Transverse colon (tissue), 4 donors: ENCODE results near the gene MGST3. TPM values are rescaled to one million over a fixed set of nuclear protein-coding genes. Genes with fewer than 3 reads are reported as not detected.
A peak's percentile ranks its signal among the peaks of the same experiment; 100 is the strongest.
"Not testable (repeated sequence)": the region's sequence is repeated elsewhere in the genome, so short reads cannot be mapped to it uniquely, and the experiment has no call there.

Experiments used
- DNase-seq: peaks from one replicate; pipeline ENCODE4 v3.0.0-alpha.2; 2019
- H3K27ac ChIP-seq, 4 donors: fragments of 200-600 bp; sonication (generic); 2 replicates each; pipeline ENCODE4 v1.5.1; 2016 to 2018; ENCODE audit warnings: inconsistent platforms in 4 of 4
- H3K27me3 ChIP-seq: fragments of 200-600 bp; sonication (generic); 2 replicates; pipeline ENCODE4 v1.5.1; 2017; ENCODE audit warnings: inconsistent platforms
- H3K36me3 ChIP-seq, 4 donors: fragments of 200-600 bp; sonication (generic); 2 replicates each; pipeline ENCODE4 v1.5.1; 2017 to 2019; ENCODE audit warnings: inconsistent platforms in 4 of 4
- H3K4me1 ChIP-seq, 4 donors: fragments of 200-600 bp; sonication (generic); 2 replicates each; pipeline ENCODE4 v1.5.1; 2017 to 2020; ENCODE audit warnings: inconsistent platforms in 4 of 4
- H3K4me3 ChIP-seq, 4 donors: fragments of 200-600 bp; sonication (generic); 1 replicate in 1 of 4; 2 replicates in 3 of 4; pipeline versions ENCODE4 v1.5.1 to v1.6.1; 2017 to 2019; ENCODE audit warnings: inconsistent platforms in 4 of 4
- H3K9me3 ChIP-seq, 2 donors: fragments of 200-600 bp; sonication (generic); 2 replicates each; pipeline ENCODE4 v1.5.1; 2017 to 2019; ENCODE audit warnings: inconsistent platforms in 2 of 2
- EP300 ChIP-seq: sonication (generic); formaldehyde crosslinking; IDR thresholded peaks from one replicate; pipeline ENCODE4 v1.6.1; 2017; ENCODE audit warnings: antibody characterized with exemption, low read depth
- POLR2A ChIP-seq: fragments of 450-650 bp; IDR thresholded peaks from one replicate; pipeline ENCODE4 v1.6.1; 2016; ENCODE audit warnings: antibody characterized with exemption, mild to moderate bottlenecking, moderate library complexity
- POLR2AphosphoS5 ChIP-seq, 3 donors: sonication (generic); formaldehyde crosslinking; IDR thresholded peaks; one replicate each; pipeline ENCODE4 v1.6.1; 2016; ENCODE audit warnings: antibody characterized with exemption in 3 of 3
- WGBS, 2 donors: methylation state at CpG; one replicate each; pipeline ENCODE4 v1.1.5; 2018; ENCODE audit warnings: low coverage in 1 of 2; 5-methylcytosine and 5-hydroxymethylcytosine counted together
- in situ Hi-C, 4 donors: fragments of 200-750 bp; cut with MboI; loops; one replicate each; pipeline versions ENCODE4 v1.15.0 to v1.15.1; 2017; ENCODE audit warnings: low sequenced_read_pairs in 3 of 4, low pct_ligation_motif_present in 1 of 4, low pct_unique_long_range_greater_than_20kb in 1 of 4
- intact Hi-C: fragments of 100-400 bp; cut with DNase I; formaldehyde crosslinking; loops from one replicate; pipeline ENCODE4 v1.15.1; 2023; ENCODE audit warnings: low total_unique reads
- total RNA-seq, 4 donors: library from RNA; depleted of rRNA; stranded (reverse); fragments of >200 nt; gene quantifications; one replicate each; pipeline ENCODE4 v1.1.0, GENCODE V29; 2016
- TF ChIP-seq, protein P1 (sequence below), 5 experiments: fragments of 200-600 bp in 3 of 5; fragments of 450-650 bp in 2 of 5; sonication (generic) in 3 of 5; IDR thresholded peaks; 1 replicate in 2 of 5; 2 replicates in 3 of 5; pipeline ENCODE4 v1.5.1; 2016 to 2017; ENCODE audit warnings: antibody characterized with exemption in 5 of 5, inconsistent platforms in 3 of 5, mild to moderate bottlenecking in 2 of 5, moderate library complexity in 1 of 5

Gene MGST3
- total RNA-seq: 100 to 1,000 TPM in 3 of 4 donors, 10 to 100 TPM in 1; 84.4 to 387 (median 220) TPM

DNA sequence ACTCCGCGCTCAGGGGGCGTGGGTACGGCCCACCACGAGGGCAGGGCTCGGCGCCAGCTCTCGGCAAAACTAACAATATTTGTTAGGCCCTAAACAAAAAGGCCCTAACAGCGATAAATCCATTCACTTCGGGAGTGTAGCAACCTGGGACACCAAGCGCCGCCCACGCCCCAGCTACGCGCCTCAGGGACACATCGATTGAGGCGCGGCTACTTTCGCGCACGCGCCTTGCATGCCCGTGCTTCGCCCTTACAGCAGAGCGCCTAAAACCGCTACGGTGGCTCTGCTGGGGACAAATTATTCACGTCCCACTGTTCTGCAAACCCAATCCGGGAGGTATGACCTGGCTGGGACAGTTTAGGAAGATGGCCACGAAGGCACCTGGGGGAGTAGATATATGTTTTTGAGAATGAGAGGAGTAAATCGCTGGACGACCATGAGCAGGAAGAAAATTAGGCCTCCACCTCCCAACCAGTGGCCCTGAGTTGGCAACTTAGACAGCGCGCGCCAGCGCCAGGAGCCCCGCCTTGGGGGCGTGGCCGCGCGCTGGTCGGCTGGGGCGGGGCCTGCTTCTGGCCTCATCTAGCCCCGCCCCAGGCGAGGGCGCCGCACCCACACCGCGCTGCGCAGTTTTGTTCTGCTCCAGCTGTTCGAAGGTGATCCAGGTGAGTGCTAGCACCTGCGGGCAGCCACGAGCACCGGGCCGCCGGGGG lies at the start of gene MGST3:
Gene MGST3 (plus strand): TSS at position 606 of the 713 bp plus-strand sequence. CDS start 18,614 bp downstream, outside the sequence.
- Histone ChIP-seq H3K36me3 (no peaks in the 10 kb centered on the region), H3K27me3 (no peaks in the 10 kb centered on the region), H3K27ac (peak within 1 kb of the TSS; percentile 90 to 95 (median 94)), H3K4me1 (peaks cover 15 to 55% (median 36%) of the 10 kb centered on the region in 4 donors), H3K4me3 (peak within 1 kb of the TSS; percentile 62 to 79 (median 69)), H3K9me3 (no peaks in the 10 kb centered on the region)
- DNase-seq: peak; percentile 95
- intact Hi-C loops: no loop called here
- WGBS, 2 donors: 1% methylated on average over 38 of the region's 56 CpGs; no CpG with 5 or more reads in 1 of the 2 donors
- in situ Hi-C loops: no loop called here
- TF ChIP-seq POLR2AphosphoS5 (IDR thresholded peaks at IDR 0.05) (peak; percentile 96 to 98 (median 98)), EP300 (no peak), POLR2A (peak; percentile 98)
- TF ChIP-seq, protein P1, sequence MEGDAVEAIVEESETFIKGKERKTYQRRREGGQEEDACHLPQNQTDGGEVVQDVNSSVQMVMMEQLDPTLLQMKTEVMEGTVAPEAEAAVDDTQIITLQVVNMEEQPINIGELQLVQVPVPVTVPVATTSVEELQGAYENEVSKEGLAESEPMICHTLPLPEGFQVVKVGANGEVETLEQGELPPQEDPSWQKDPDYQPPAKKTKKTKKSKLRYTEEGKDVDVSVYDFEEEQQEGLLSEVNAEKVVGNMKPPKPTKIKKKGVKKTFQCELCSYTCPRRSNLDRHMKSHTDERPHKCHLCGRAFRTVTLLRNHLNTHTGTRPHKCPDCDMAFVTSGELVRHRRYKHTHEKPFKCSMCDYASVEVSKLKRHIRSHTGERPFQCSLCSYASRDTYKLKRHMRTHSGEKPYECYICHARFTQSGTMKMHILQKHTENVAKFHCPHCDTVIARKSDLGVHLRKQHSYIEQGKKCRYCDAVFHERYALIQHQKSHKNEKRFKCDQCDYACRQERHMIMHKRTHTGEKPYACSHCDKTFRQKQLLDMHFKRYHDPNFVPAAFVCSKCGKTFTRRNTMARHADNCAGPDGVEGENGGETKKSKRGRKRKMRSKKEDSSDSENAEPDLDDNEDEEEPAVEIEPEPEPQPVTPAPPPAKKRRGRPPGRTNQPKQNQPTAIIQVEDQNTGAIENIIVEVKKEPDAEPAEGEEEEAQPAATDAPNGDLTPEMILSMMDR (IDR thresholded peaks at IDR 0.05): no peak

DNA sequence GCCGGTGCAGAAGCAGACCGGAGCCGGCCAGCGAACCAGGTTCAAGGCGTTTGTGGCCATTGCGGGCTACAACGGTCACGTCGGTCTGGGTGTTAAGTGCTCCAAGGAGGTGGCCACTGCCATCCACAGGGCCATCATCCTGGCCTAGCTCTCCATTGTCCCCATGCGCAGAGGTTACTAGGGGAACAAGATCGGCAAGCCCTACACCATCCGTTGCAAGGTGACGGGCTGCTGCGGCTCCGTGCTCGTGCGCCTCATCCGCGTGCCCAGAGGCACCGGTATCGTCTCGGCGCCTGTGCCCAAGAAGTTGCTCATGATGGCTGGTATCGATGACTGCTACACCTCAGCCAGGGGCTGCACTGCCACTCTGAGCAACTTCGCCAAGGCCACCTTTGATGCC lies 49.1 kb upstream of the MGST3 start:
- Histone ChIP-seq H3K4me1 (no peaks in the 10 kb centered on the region), H3K36me3 (no peaks in the 10 kb centered on the region), H3K27me3 (peaks cover 5% of the 10 kb centered on the region), H3K4me3 (no peak overlapping the region), H3K27ac (no peak overlapping the region), H3K9me3 (no peaks in the 10 kb centered on the region)
- no peak for DNase-seq
- in situ Hi-C loops: loop anchor here in 1 of 4 donors (25.0 kb wide), 1 partner anchor 320 kb away; no protein-coding TSS in a partner anchor
- TF ChIP-seq, protein P1 (IDR thresholded peaks at IDR 0.05): no peak
- TF ChIP-seq EP300 (no peak), POLR2A (no peak), POLR2AphosphoS5 (IDR thresholded peaks at IDR 0.05) (no peak)
- intact Hi-C loops: no loop called here
- WGBS, 2 donors: 95% methylated on average over 25 of the region's 25 CpGs; no CpG with 5 or more reads in 1 of the 2 donors

DNA sequence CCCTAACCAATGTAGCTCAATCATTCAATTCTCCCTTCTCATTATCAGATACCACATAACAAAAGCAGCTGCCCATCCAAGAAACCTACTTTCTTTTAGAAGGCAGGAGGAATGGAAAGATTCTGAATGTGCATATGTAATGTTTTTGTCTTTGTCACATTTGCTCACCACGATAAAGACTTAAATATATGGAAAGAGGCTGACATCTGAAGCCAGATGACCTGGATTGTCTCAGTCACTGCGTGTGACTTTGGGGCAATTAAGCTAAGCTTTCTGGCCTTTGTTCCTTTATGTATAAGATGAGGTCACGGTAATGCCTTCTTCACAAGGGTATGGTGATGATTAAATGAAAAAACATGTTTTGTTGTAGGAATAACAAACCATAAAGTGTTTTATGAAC lies 44.6 kb upstream of the MGST3 start:
- intact Hi-C loops (no loop called here), in situ Hi-C loops (loop anchor here in 1 of 4 donors (25.0 kb wide), 1 partner anchor 324 kb away; no protein-coding TSS in a partner anchor)
- no peaks in the 10 kb centered on the region for H3K36me3 ChIP-seq
- H3K27ac ChIP-seq: no peak overlapping the region
- 48% methylated on average over 3 of the region's 3 CpGs; no CpG with 5 or more reads in 1 of the 2 donors for WGBS, 2 donors
- H3K4me3 ChIP-seq: no peak overlapping the region
- no peaks in the 10 kb centered on the region for H3K4me1 ChIP-seq
- H3K27me3 ChIP-seq: peaks cover 25% of the 10 kb centered on the region
- DNase-seq: no peak
- no peak for TF ChIP-seq POLR2A
- TF ChIP-seq, protein P1 (IDR thresholded peaks at IDR 0.05): no peak
- no peak for TF ChIP-seq POLR2AphosphoS5 (IDR thresholded peaks at IDR 0.05)
- TF ChIP-seq EP300: no peak
- H3K9me3 ChIP-seq: no peaks in the 10 kb centered on the region

DNA sequence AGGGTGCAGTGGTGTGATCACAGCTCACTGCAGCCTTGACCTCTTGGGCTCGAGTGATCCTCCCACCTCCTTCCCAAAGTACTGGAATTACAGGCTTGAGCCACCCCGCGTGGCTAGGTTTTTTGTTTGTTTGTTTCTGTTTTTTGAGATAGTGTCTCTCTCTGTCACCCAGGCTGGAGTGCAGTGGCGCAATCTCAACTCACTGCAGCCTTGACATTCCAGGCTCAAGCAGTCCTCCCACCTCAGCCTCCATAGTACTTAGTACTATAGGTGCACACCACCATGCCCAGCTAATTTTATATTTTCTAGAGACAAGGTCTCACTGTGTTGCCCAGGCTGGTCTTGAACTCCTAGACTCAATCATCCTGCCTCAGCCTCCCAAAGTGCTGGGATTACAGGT lies 39.6 kb upstream of the MGST3 start:
- DNase-seq, H3K4me3 ChIP-seq, H3K9me3 ChIP-seq, H3K27ac ChIP-seq, H3K36me3 ChIP-seq, intact Hi-C loops, H3K4me1 ChIP-seq: not testable (repeated sequence)
- 78 to 86% methylated on average over 1 to 4 of the region's 4 CpGs for WGBS, 2 donors
- in situ Hi-C loops: loop anchor here (5.0 to 25.0 kb wide), 3 partner anchors 197 to 329 kb away; no protein-coding TSS in a partner anchor
- peaks cover 52% of the 10 kb centered on the region for H3K27me3 ChIP-seq
